Psoas muscle (tissue), 8 donors: ENCODE data around the gene TRIP4. TPM values are rescaled to one million over a fixed set of nuclear protein-coding genes. Genes with fewer than 3 reads are reported as not detected.
A peak's percentile ranks its signal among the peaks of the same experiment; 100 is the strongest.

Source experiments
- ATAC-seq, 4 donors: fragments of 200-7000 bp; cut with Tn5 transposase; one replicate each; pipeline ENCODE4 v1.9.1; 2020; ENCODE audit warnings: moderate library complexity in 3 of 4, mild to moderate bottlenecking in 2 of 4
- DNase-seq, 2 donors: peaks; one replicate each; pipeline ENCODE4 v3.0.0-alpha.2; 2020
- H3K27ac ChIP-seq: fragments of 200-600 bp; one replicate; pipeline ENCODE4 v1.8.0; 2022
- H3K27me3 ChIP-seq, 3 donors: fragments of 200-600 bp in 1 of 3; one replicate each; pipeline versions ENCODE4 v1.6.1 to v1.8.0; 2013 to 2022; ENCODE audit warnings: low read length in 2 of 3, mild to moderate bottlenecking in 2 of 3, moderate library complexity in 1 of 3; ENCODE audit not compliant: insufficient read depth in 3 of 3
- H3K36me3 ChIP-seq, 2 donors: fragments of 200-600 bp in 1 of 2; one replicate each; pipeline versions ENCODE4 v1.6.1 to v1.8.0; 2013 to 2022; ENCODE audit warnings: low read depth in 1 of 2, mild to moderate bottlenecking in 1 of 2, moderate library complexity in 1 of 2; ENCODE audit not compliant: insufficient read depth in 1 of 2
- H3K4me1 ChIP-seq: fragments of 200-600 bp; one replicate; pipeline ENCODE4 v1.8.0; 2022
- H3K4me3 ChIP-seq: fragments of 200-600 bp; one replicate; pipeline ENCODE4 v1.8.0; 2022; ENCODE audit warnings: mild to moderate bottlenecking
- H3K9me3 ChIP-seq: fragments of 200-600 bp; one replicate; pipeline ENCODE4 v1.8.0; 2022
- CTCF ChIP-seq: fragments of 200-600 bp; IDR thresholded peaks from one replicate; pipeline ENCODE4 v1.8.0; 2022; ENCODE audit warnings: antibody characterized with exemption
- WGBS, 3 donors: extraction: QIAGEN DNeasy Blood & Tissue Kit; methylation state at CpG; one replicate each; pipeline versions ENCODE4 v1.1.6 to v1.1.7; 2013; 5-methylcytosine and 5-hydroxymethylcytosine counted together
- intact Hi-C, 2 donors: fragments of 100-400 bp; cut with DNase I; formaldehyde crosslinking; loops; one replicate each; pipeline versions ENCODE4 v1.11.0 to v1.14.2; 2022
- polyA plus RNA-seq, 3 donors: library from polyadenylated mRNA; stranded (reverse); fragments of 200-250 nt; gene quantifications; one replicate each; pipeline ENCODE4 v1.2.3, GENCODE V29; 2013
- total RNA-seq, 4 donors: library from RNA; stranded (reverse); fragmentation: NEBNext Ultra II Directional in 2 of 4; extraction: Animal tissue kit (Norgen Biotek cat#: 25700) in 2 of 4; gene quantifications; one replicate each; pipeline versions ENCODE4 v1.2.1 to v1.2.4, GENCODE V29; 2021 to 2023
- donor health status: healthy with polysubstance abuse.
- donor health status: DM: no; HTN: no; CAD: no; lungs with moderate emphysema.
- donor health status: Bipolar disorder and iron deficiency.
- donor health status: healthy.
- donor health status: DM: yes; HTN: yes; CAD: no.
- donor health status: DM: no; HTN: no; CAD: no.
- donor health status: DM: no; HTN: no; CAD: no.
- donor health status: DM: yes; HTN: yes; CAD: no.

Gene TRIP4
- total and polyA plus RNA-seq, 7 donors = 6.3 to 16.6 (median 10.4) TPM

GRCh38 chr15:64466408-64467141, 78.9 kb downstream of the TRIP4 start:
- no peaks in the 10 kb centered on the region for H3K27me3 ChIP-seq
- TF ChIP-seq CTCF = no peak
- intact Hi-C loops = no loop called here
- H3K9me3 ChIP-seq = no peaks in the 10 kb centered on the region
- no peak overlapping the region for H3K27ac ChIP-seq
- H3K4me1 ChIP-seq = peaks cover 41% of the 10 kb centered on the region
- ATAC-seq (peak in 1 of 4 donors; percentile 46), DNase-seq (no peak)
- no peak overlapping the region for H3K4me3 ChIP-seq
- WGBS, 3 donors = 72 to 79% (median 77%) methylated on average over 4 of the region's 4 CpGs
- no peaks in the 10 kb centered on the region for H3K36me3 ChIP-seq

- no peaks in the 10 kb centered on the region for H3K9me3 ChIP-seq
- no peak for TF ChIP-seq CTCF
- intact Hi-C loops = no loop called here
- ATAC-seq (no peak), DNase-seq (no peak)
- H3K4me3 ChIP-seq = no peak overlapping the region
- peaks cover 4% of the 10 kb centered on the region for H3K4me1 ChIP-seq
- no peaks in the 10 kb centered on the region for H3K36me3 ChIP-seq
- no peaks in the 10 kb centered on the region for H3K27me3 ChIP-seq
- H3K27ac ChIP-seq = no peak overlapping the region
- WGBS, 3 donors = 89 to 96% (median 94%) methylated on average over 4 of the region's 4 CpGs
Observed at GRCh38 chr15:64472161-64472560, 84.5 kb downstream of the TRIP4 start.

- no peak overlapping the region for H3K27ac ChIP-seq
- WGBS, 3 donors = 84 to 100% (median 96%) methylated on average over 2 of the region's 2 CpGs
- H3K4me3 ChIP-seq = no peak overlapping the region
- DNase-seq = no peak
- no peaks in the 10 kb centered on the region for H3K9me3 ChIP-seq
- intact Hi-C loops = no loop called here
- no peaks in the 10 kb centered on the region for H3K27me3 ChIP-seq
- peaks cover 3% of the 10 kb centered on the region for H3K4me1 ChIP-seq
- no peak for TF ChIP-seq CTCF
- H3K36me3 ChIP-seq = no peaks in the 10 kb centered on the region
- no peak for ATAC-seq
Observed at GRCh38 chr15:64474846-64475245, 87.2 kb downstream of the TRIP4 start.

- intact Hi-C loops = no loop called here
- H3K27ac ChIP-seq = no peak overlapping the region
- no peak for ATAC-seq
Observed at GRCh38 chr15:64476550-64476949, 88.9 kb downstream of the TRIP4 start.

More at GRCh38 chr15:64476550-64476949, 88.9 kb downstream of the TRIP4 start:
- no peak for DNase-seq
- no peak for TF ChIP-seq CTCF
- H3K9me3 ChIP-seq = no peaks in the 10 kb centered on the region
- 75 to 89% (median 89%) methylated on average over 1 of the region's 1 CpG for WGBS, 3 donors
- H3K4me3 ChIP-seq = no peak overlapping the region
- no peaks in the 10 kb centered on the region for H3K27me3 ChIP-seq
- no peaks in the 10 kb centered on the region for H3K36me3 ChIP-seq
- H3K4me1 ChIP-seq = peaks cover 3% of the 10 kb centered on the region
